Astrocyte (in vitro differentiated cells and primary cell): ENCODE measurements around the gene CROCC.
"Not testable (repeated sequence)": the region's sequence is repeated elsewhere in the genome, so short reads cannot be mapped to it uniquely, and the experiment has no call there.

Experiments used
- CTCF ChIP-seq: IDR thresholded peaks from 2 replicates; pipeline ENCODE4 v1.5.1; 2011; ENCODE audit warnings: low read depth, mild to moderate bottlenecking, inconsistent platforms, low read length, moderate library complexity; ENCODE audit not compliant: insufficient read depth
- EZH2 ChIP-seq: IDR thresholded peaks from 2 replicates; pipeline ENCODE4 v1.6.1; 2012; ENCODE audit warnings: mild to moderate bottlenecking, low read length, inconsistent platforms; ENCODE audit not compliant: insufficient read depth

- not testable (repeated sequence) for TF ChIP-seq CTCF, EZH2
Measured at GRCh38 chr1:16914928-16915626, 6.7 kb upstream of the CROCC start.
